ENCODE results near the gene D2HGDH. TPM values are rescaled to one million over a fixed set of nuclear protein-coding genes. Genes with fewer than 3 reads are reported as not detected.
"Not testable (repeated sequence)": the region's sequence is repeated elsewhere in the genome, so short reads cannot be mapped to it uniquely, and the experiment has no call there.

Gene D2HGDH
- total RNA-seq, 1 experiment from 2014 or later, result 28.1 TPM

GRCh38 chr2:241814643-241815476, 80.4 kb downstream of the D2HGDH start:
- no peak for DNase-seq
- no peaks in the 10 kb centered on the region for H3K36me3 ChIP-seq
- no peak overlapping the region for H3K4me3 ChIP-seq
- no peaks in the 10 kb centered on the region for H3K9me3 ChIP-seq
- no peaks in the 10 kb centered on the region for H3K27me3 ChIP-seq

GRCh38 chr2:241815477-241816430, 81.3 kb downstream of the D2HGDH start:
- Histone ChIP-seq H3K4me3 (no peak overlapping the region), H3K27me3 (no peaks in the 10 kb centered on the region), H3K9me3 (no peaks in the 10 kb centered on the region), H3K36me3 (no peaks in the 10 kb centered on the region)
- DNase-seq, result no peak

- Histone ChIP-seq H3K9me3 (no peaks in the 10 kb centered on the region), H3K27me3 (no peaks in the 10 kb centered on the region), H3K4me3 (no peak overlapping the region), H3K36me3 (no peaks in the 10 kb centered on the region)
- no peak for DNase-seq
Measured at GRCh38 chr2:241816431-241817121, 82.1 kb downstream of the D2HGDH start.

- Histone ChIP-seq H3K27me3 (no peaks in the 10 kb centered on the region), H3K36me3 (no peaks in the 10 kb centered on the region), H3K9me3 (no peaks in the 10 kb centered on the region), H3K4me3 (no peak overlapping the region)
- DNase-seq, result no peak
Measured at GRCh38 chr2:241817126-241817820, 82.8 kb downstream of the D2HGDH start.

- not testable (repeated sequence) for H3K36me3 ChIP-seq, H3K4me3 ChIP-seq, H3K9me3 ChIP-seq
Measured at GRCh38 chr2:241817821-241818215, 83.4 kb downstream of the D2HGDH start.

More at GRCh38 chr2:241817821-241818215, 83.4 kb downstream of the D2HGDH start:
- not testable (repeated sequence) for DNase-seq, H3K27me3 ChIP-seq

Other genes starting within 250 kb of the D2HGDH start
- gene STK25, start 226.0 kb upstream of the D2HGDH start, total RNA-seq (2014; rRNA removed; shearing (Covaris generic); ENCODE audit: low replicate concordance), result 176 and 432 TPM in 2 replicates
- gene BOK, start 175.9 kb upstream of the D2HGDH start, total RNA-seq (2014; rRNA removed; shearing (Covaris generic); ENCODE audit: low replicate concordance), result 1.6 and 6.8 TPM in 2 replicates
- gene THAP4, start 97.5 kb upstream of the D2HGDH start, total RNA-seq (2014; rRNA removed; shearing (Covaris generic); ENCODE audit: low replicate concordance), result 72.2 and 110 TPM in 2 replicates
- gene ATG4B, start 96.9 kb upstream of the D2HGDH start, total RNA-seq (2014; rRNA removed; shearing (Covaris generic); ENCODE audit: low replicate concordance), result 47.9 and 83.9 TPM in 2 replicates
- gene DTYMK, start 47.8 kb upstream of the D2HGDH start, total RNA-seq (2014; rRNA removed; shearing (Covaris generic); ENCODE audit: low replicate concordance), result 48.4 and 87.7 TPM in 2 replicates
- 10.3 and 45.2 TPM in 2 replicates for gene ING5, start 32.6 kb upstream of the D2HGDH start, total RNA-seq (2014; rRNA removed; shearing (Covaris generic); ENCODE audit: low replicate concordance)
- gene GAL3ST2, start 42.2 kb downstream of the D2HGDH start, total RNA-seq (2014; rRNA removed; shearing (Covaris generic); ENCODE audit: low replicate concordance), result 1.7 TPM in 1 of 2 replicates, not detected in the other
- not detected in 2 replicates for gene NEU4, start 74.6 kb downstream of the D2HGDH start, total RNA-seq (2014; rRNA removed; shearing (Covaris generic); ENCODE audit: low replicate concordance)
- gene PDCD1, start 124.3 kb downstream of the D2HGDH start, total RNA-seq (2014; rRNA removed; shearing (Covaris generic); ENCODE audit: low replicate concordance), result not detected in 2 replicates
- not detected in 2 replicates for gene RTP5, start 135.1 kb downstream of the D2HGDH start, total RNA-seq (2014; rRNA removed; shearing (Covaris generic); ENCODE audit: low replicate concordance)